Hepatocyte (in vitro differentiated cells): Measurements from ENCODE around the gene CCDC78. TPM values are rescaled to one million over a fixed set of nuclear protein-coding genes. Genes with fewer than 3 reads are reported as not detected.

Source experiments
- DNase-seq: peaks from one replicate; pipeline ENCODE4 v3.0.0-alpha.2; 2016; ENCODE audit warnings: low spot score
- H2AFZ ChIP-seq: fragments of 200-600 bp; sonication (generic); 2 replicates; pipeline ENCODE4 v1.6.0; 2016; ENCODE audit warnings: antibody characterized with exemption, mild to moderate bottlenecking
- H3K27ac ChIP-seq: fragments of 200-600 bp; sonication (generic); 2 replicates; pipeline ENCODE4 v1.5.1; 2016; ENCODE audit warnings: mild to moderate bottlenecking
- H3K27me3 ChIP-seq: fragments of 200-600 bp; sonication (generic); 2 replicates; pipeline ENCODE4 v1.6.1; 2016
- H3K36me3 ChIP-seq: fragments of 200-600 bp; sonication (generic); replicated peaks from 2 replicates; pipeline ENCODE4 v1.5.1; 2016; ENCODE audit warnings: low read depth; ENCODE audit not compliant: insufficient read depth
- H3K4me1 ChIP-seq: fragments of 200-600 bp; sonication (generic); 2 replicates; pipeline ENCODE4 v1.5.1; 2016; ENCODE audit warnings: mild to moderate bottlenecking, moderate library complexity; ENCODE audit not compliant: insufficient read depth
- H3K4me2 ChIP-seq: fragments of 200-600 bp; sonication (generic); 2 replicates; pipeline ENCODE4 v1.6.0; 2016
- H3K4me3 ChIP-seq: fragments of 200-600 bp; sonication (generic); 2 replicates; pipeline ENCODE4 v1.5.1; 2016; ENCODE audit warnings: mild to moderate bottlenecking
- H3K79me2 ChIP-seq: fragments of 200-600 bp; sonication (generic); 2 replicates; pipeline ENCODE4 v1.6.0; 2017; ENCODE audit warnings: mild to moderate bottlenecking
- H3K9me2 ChIP-seq: fragments of 200-600 bp; sonication (generic); replicated peaks from 2 replicates; pipeline ENCODE4 v1.6.0; 2017; ENCODE audit warnings: mild to moderate bottlenecking; ENCODE audit not compliant: insufficient read depth
- H3K9me3 ChIP-seq: fragments of 200-600 bp; sonication (generic); 2 replicates; pipeline ENCODE4 v1.5.1; 2016; ENCODE audit warnings: low read depth, mild to moderate bottlenecking
- H4K20me1 ChIP-seq: fragments of 200-600 bp; sonication (generic); 2 replicates; pipeline ENCODE4 v1.6.0; 2016; ENCODE audit warnings: mild to moderate bottlenecking; ENCODE audit not compliant: insufficient read depth, poor library complexity, severe bottlenecking
- CTCF ChIP-seq: fragments of 200-600 bp; sonication (generic); IDR thresholded peaks from 2 replicates; pipeline ENCODE4 v1.5.1; 2016; ENCODE audit warnings: antibody characterized with exemption, mild to moderate bottlenecking; ENCODE audit not compliant: poor library complexity
- EZH2 ChIP-seq: fragments of 200-600 bp; sonication (generic); IDR thresholded peaks from 2 replicates; pipeline ENCODE4 v1.6.1; 2016; ENCODE audit warnings: antibody characterized with exemption, mild to moderate bottlenecking, borderline replicate concordance
- EZH2phosphoT487 ChIP-seq: fragments of 200-600 bp; sonication (generic); IDR thresholded peaks from one replicate; pipeline ENCODE4 v1.6.1; 2018; ENCODE audit warnings: antibody characterized with exemption, mild to moderate bottlenecking, low read depth, moderate library complexity; ENCODE audit not compliant: unreplicated experiment, severe bottlenecking
- WGBS: methylation state at CpG from one replicate; pipeline ENCODE4 v1.1.6; 2016; ENCODE audit warnings: low lambda C conversion rate; ENCODE audit errors: missing lambda C conversion rate; 5-methylcytosine and 5-hydroxymethylcytosine counted together
- polyA plus RNA-seq: library from polyadenylated mRNA; unstranded; fragments of >200 nt; fragmentation: Nextera tagmentation; extraction: Ambion mirVana; gene quantifications from 2 replicates; pipeline ENCODE4 v1.2.1, GENCODE V29; 2016
- total RNA-seq: library from RNA; depleted of rRNA; stranded (reverse); fragments of >200 nt; gene quantifications from 2 replicates; pipeline ENCODE4 v1.2.3, GENCODE V29; 2014

The CCDC78 gene
- total and polyA plus RNA-seq, 2 experiments from 2014 or later: 2.2 to 6.8 TPM

GRCh38 chr16:719815-720446 is 6.3 kb downstream of the CCDC78 start:
- H3K4me2 ChIP-seq: peak overlapping the region; percentile 100
- no peaks in the 10 kb centered on the region for H3K9me3 ChIP-seq
- 26% methylated on average over 16 of the region's 16 CpGs for WGBS
- no peak overlapping the region for H3K4me3 ChIP-seq
- H3K27ac ChIP-seq: peak overlapping the region; percentile 96
- H3K9me2 ChIP-seq: no peaks in the 10 kb centered on the region
- DNase-seq: no peak
- H2AFZ ChIP-seq: no peak overlapping the region
- TF ChIP-seq EZH2phosphoT487 (no peak), EZH2 (no peak), CTCF (no peak)
- no peaks in the 10 kb centered on the region for H3K79me2 ChIP-seq
- peaks cover 11% of the 10 kb centered on the region for H4K20me1 ChIP-seq
- peaks cover 22% of the 10 kb centered on the region for H3K4me1 ChIP-seq
- no peaks in the 10 kb centered on the region for H3K36me3 ChIP-seq
- H3K27me3 ChIP-seq: peaks cover 12% of the 10 kb centered on the region

GRCh38 chr16:718922-719321 is 7.3 kb downstream of the CCDC78 start:
- peaks cover 11% of the 10 kb centered on the region for H4K20me1 ChIP-seq
- H3K36me3 ChIP-seq: no peaks in the 10 kb centered on the region
- peaks cover 25% of the 10 kb centered on the region for H3K4me1 ChIP-seq
- no peaks in the 10 kb centered on the region for H3K9me3 ChIP-seq
- no peaks in the 10 kb centered on the region for H3K9me2 ChIP-seq
- DNase-seq: no peak
- H3K79me2 ChIP-seq: no peaks in the 10 kb centered on the region
- TF ChIP-seq EZH2 (no peak), EZH2phosphoT487 (no peak), CTCF (no peak)
- H3K27ac ChIP-seq: no peak overlapping the region
- 91% methylated on average over 6 of the region's 6 CpGs for WGBS
- no peak overlapping the region for H3K4me3 ChIP-seq
- H3K4me2 ChIP-seq: no peak overlapping the region
- peaks cover 16% of the 10 kb centered on the region for H3K27me3 ChIP-seq
- no peak overlapping the region for H2AFZ ChIP-seq

GRCh38 chr16:718389-718788 is 7.9 kb downstream of the CCDC78 start:
- no peak overlapping the region for H3K4me2 ChIP-seq
- no peaks in the 10 kb centered on the region for H3K79me2 ChIP-seq
- H3K4me3 ChIP-seq: no peak overlapping the region
- no peak overlapping the region for H2AFZ ChIP-seq
- H3K9me2 ChIP-seq: no peaks in the 10 kb centered on the region
- no peaks in the 10 kb centered on the region for H3K36me3 ChIP-seq
- peaks cover 25% of the 10 kb centered on the region for H3K4me1 ChIP-seq
- TF ChIP-seq EZH2phosphoT487 (no peak), CTCF (no peak), EZH2 (no peak)
- WGBS: 98% methylated on average over 9 of the region's 9 CpGs
- no peaks in the 10 kb centered on the region for H3K9me3 ChIP-seq
- H3K27ac ChIP-seq: no peak overlapping the region
- peaks cover 11% of the 10 kb centered on the region for H4K20me1 ChIP-seq
- no peak for DNase-seq
- H3K27me3 ChIP-seq: peaks cover 16% of the 10 kb centered on the region
